Measurements from ENCODE around the gene HSD17B13. TPM values are rescaled to one million over a fixed set of nuclear protein-coding genes. Genes with fewer than 3 reads are reported as not detected.
A peak's percentile ranks its signal among the peaks of the same experiment; 100 is the strongest.

Gene HSD17B13
- total RNA-seq, 1 experiment from 2014 or later: not detected

- TF ChIP-seq ETV6 (CRISPR knock-in tag; IDR thresholded peaks at IDR 0.05) (no peak), GTF2I (CRISPR knock-in tag; conservative IDR thresholded peaks at IDR 0.05) (no peak), GRHL2 (CRISPR knock-in tag; IDR thresholded peaks at IDR 0.05; ENCODE audit: insufficient replicate concordance, severe bottlenecking) (no peak), RELA (CRISPR knock-in tag; IDR thresholded peaks at IDR 0.05; ENCODE audit: borderline replicate concordance) (no peak), NR3C1 (CRISPR knock-in tag; conservative IDR thresholded peaks at IDR 0.05; ENCODE audit: low read depth) (no peak), CREM (CRISPR knock-in tag; IDR thresholded peaks at IDR 0.05) (no peak), JAZF1 (CRISPR knock-in tag; IDR thresholded peaks at IDR 0.05) (no peak)
These were observed 31.8 kb upstream of the HSD17B13 start (continued) for GRCh38 chr4:87354168-87355102.

DNA sequence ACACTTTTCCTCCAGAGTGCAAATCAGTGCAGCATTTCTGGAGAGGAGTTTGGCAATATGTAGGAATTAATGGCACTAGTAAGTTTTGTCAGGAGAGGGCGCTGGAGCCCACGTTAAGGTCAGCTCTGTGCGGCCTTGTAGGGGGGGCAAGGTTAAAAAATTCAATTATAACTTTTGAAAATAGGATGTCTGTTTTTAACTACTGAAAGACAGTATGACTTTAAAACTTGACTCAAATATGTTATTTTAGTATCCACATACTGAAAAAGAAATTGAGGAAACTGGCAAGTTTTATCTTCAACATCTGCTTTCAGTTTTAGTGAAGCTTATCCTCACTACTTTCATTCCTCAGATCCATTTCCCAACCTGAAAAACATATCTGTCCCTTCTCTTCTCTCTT, 30.9 kb upstream of the HSD17B13 start:
- POLR2A ChIA-PET: no interaction called here
- no peak overlapping the region for H3K4me3 Mint-ChIP-seq
- no peak for TF ChIP-seq IRF2 (CRISPR knock-in tag; IDR thresholded peaks at IDR 0.05; ENCODE audit: borderline replicate concordance, low read depth)
- no peak for TF ChIP-seq AFF4 (CRISPR knock-in tag; IDR thresholded peaks at IDR 0.05; ENCODE audit: borderline replicate concordance)
- no peak for TF ChIP-seq ZNF281 (CRISPR knock-in tag; IDR thresholded peaks at IDR 0.05)
- TF ChIP-seq, protein P1, sequence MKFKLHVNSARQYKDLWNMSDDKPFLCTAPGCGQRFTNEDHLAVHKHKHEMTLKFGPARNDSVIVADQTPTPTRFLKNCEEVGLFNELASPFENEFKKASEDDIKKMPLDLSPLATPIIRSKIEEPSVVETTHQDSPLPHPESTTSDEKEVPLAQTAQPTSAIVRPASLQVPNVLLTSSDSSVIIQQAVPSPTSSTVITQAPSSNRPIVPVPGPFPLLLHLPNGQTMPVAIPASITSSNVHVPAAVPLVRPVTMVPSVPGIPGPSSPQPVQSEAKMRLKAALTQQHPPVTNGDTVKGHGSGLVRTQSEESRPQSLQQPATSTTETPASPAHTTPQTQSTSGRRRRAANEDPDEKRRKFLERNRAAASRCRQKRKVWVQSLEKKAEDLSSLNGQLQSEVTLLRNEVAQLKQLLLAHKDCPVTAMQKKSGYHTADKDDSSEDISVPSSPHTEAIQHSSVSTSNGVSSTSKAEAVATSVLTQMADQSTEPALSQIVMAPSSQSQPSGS (CRISPR knock-in tag; IDR thresholded peaks at IDR 0.05; ENCODE audit: borderline replicate concordance, low read depth): no peak
- TF ChIP-seq MXD4 (CRISPR knock-in tag; IDR thresholded peaks at IDR 0.05; ENCODE audit: borderline replicate concordance): no peak
- TF ChIP-seq, protein P2, sequence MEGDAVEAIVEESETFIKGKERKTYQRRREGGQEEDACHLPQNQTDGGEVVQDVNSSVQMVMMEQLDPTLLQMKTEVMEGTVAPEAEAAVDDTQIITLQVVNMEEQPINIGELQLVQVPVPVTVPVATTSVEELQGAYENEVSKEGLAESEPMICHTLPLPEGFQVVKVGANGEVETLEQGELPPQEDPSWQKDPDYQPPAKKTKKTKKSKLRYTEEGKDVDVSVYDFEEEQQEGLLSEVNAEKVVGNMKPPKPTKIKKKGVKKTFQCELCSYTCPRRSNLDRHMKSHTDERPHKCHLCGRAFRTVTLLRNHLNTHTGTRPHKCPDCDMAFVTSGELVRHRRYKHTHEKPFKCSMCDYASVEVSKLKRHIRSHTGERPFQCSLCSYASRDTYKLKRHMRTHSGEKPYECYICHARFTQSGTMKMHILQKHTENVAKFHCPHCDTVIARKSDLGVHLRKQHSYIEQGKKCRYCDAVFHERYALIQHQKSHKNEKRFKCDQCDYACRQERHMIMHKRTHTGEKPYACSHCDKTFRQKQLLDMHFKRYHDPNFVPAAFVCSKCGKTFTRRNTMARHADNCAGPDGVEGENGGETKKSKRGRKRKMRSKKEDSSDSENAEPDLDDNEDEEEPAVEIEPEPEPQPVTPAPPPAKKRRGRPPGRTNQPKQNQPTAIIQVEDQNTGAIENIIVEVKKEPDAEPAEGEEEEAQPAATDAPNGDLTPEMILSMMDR (IDR thresholded peaks at IDR 0.05): peak; percentile 51
- TF ChIP-seq CBFB (CRISPR knock-in tag; IDR thresholded peaks at IDR 0.05; ENCODE audit: low read depth): no peak
- no peak for TF ChIP-seq CREB1 (CRISPR knock-in tag; IDR thresholded peaks at IDR 0.05)
- TF ChIP-seq MYBL2 (CRISPR knock-in tag; IDR thresholded peaks at IDR 0.05): no peak
- 0 out of 2 replicates have a peak, but pooled peaks have one; percentile 17 for TF ChIP-seq SP1 (CRISPR knock-in tag; conservative IDR thresholded peaks at IDR 0.05)
- TF ChIP-seq ZNF232 (CRISPR knock-in tag; IDR thresholded peaks at IDR 0.05): no peak
- no peak for TF ChIP-seq ZNF396 (CRISPR knock-in tag; IDR thresholded peaks at IDR 0.05; ENCODE audit: borderline replicate concordance)
- no peak for TF ChIP-seq ATF3 (CRISPR knock-in tag; conservative IDR thresholded peaks at IDR 0.05)
- TF ChIP-seq, protein P3, sequence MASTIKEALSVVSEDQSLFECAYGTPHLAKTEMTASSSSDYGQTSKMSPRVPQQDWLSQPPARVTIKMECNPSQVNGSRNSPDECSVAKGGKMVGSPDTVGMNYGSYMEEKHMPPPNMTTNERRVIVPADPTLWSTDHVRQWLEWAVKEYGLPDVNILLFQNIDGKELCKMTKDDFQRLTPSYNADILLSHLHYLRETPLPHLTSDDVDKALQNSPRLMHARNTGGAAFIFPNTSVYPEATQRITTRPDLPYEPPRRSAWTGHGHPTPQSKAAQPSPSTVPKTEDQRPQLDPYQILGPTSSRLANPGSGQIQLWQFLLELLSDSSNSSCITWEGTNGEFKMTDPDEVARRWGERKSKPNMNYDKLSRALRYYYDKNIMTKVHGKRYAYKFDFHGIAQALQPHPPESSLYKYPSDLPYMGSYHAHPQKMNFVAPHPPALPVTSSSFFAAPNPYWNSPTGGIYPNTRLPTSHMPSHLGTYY (CRISPR knock-in tag; IDR thresholded peaks at IDR 0.05): no peak
- no peak for TF ChIP-seq NFE2L1 (CRISPR knock-in tag; IDR thresholded peaks at IDR 0.05)

More for the DNA sequence above, 30.9 kb upstream of the HSD17B13 start:
- peak; percentile 86 for ATAC-seq
- H3K36me3 Mint-ChIP-seq: peaks cover 6% of the 10 kb centered on the region
- no peaks in the 10 kb centered on the region for H3K27me3 Mint-ChIP-seq (ENCODE audit: low read depth)
- CTCF ChIA-PET: interaction anchor here (0.7 to 2.3 kb wide), 15 partner anchors 10 to 632 kb away, joined by 3 to 21 read pairs (median 4); partner anchors contain the start of genes HSD17B11 and NUDT9
- H3K4me1 Mint-ChIP-seq: peaks cover 16% of the 10 kb centered on the region
- 0 out of 2 replicates have a peak, but pooled peaks cover 3% of the 10 kb centered on the region for H3K9me3 Mint-ChIP-seq
- H3K27ac Mint-ChIP-seq: no peak overlapping the region
- DNase-seq (ENCODE audit: low spot score): peak; percentile 52

All from WTC11 (cell line).